Activated T-helper 1 cell treated with Interleukin-2 at 50 U/mL for 16 hours (primary cell): ENCODE results near the gene RPTOR.
"Not testable (repeated sequence)": the region's sequence is repeated elsewhere in the genome, so short reads cannot be mapped to it uniquely, and the experiment has no call there.

Experiments used
- DNase-seq: peaks from one replicate; pipeline ENCODE4 v3.0.0-alpha.2; 2020; ENCODE audit warnings: low read depth

RPTOR gene

GRCh38 chr17:80616705-80617104 lies 72.1 kb downstream of the RPTOR start:
- DNase-seq: no peak

GRCh38 chr17:80618304-80618703 lies 73.7 kb downstream of the RPTOR start:
- no peak for DNase-seq

DNA sequence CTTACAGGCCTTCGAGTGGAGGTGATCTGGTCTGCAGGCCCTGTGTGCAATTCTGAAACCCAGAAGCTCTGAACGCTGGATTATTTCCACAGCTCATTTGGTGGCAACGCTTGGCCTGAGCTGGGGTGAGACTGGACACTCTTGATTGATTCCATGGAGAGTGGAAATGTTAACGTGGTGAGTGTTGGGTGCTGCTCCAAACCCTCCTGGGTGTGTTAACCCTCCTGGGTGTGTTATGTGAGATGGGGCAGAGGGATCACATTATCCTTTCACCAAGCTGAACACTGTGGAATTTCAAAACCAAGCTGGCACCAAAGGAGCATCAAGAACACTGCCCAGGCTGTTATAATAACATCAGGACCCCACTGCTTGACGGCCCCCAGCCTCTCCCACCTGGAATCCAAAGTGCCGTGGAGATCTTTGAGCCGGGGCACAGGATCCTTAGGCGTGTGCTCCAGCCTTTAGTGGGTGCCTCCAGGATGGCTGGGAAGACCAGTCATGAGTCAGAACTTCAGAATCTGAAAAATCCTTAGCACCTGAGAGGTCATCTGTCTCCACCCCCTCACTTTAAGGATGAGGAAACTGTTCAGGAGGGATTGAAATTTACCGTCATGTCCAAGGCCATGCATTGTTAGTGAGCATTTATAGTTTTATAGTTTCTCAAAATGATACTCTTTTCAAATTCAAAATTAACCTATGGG lies 75.0 kb downstream of the RPTOR start:
- no peak for DNase-seq

- DNase-seq: no peak
Observed at GRCh38 chr17:80621335-80621996, 76.8 kb downstream of the RPTOR start.

- no peak for DNase-seq
Observed at GRCh38 chr17:80621997-80622357, 77.3 kb downstream of the RPTOR start.

DNA sequence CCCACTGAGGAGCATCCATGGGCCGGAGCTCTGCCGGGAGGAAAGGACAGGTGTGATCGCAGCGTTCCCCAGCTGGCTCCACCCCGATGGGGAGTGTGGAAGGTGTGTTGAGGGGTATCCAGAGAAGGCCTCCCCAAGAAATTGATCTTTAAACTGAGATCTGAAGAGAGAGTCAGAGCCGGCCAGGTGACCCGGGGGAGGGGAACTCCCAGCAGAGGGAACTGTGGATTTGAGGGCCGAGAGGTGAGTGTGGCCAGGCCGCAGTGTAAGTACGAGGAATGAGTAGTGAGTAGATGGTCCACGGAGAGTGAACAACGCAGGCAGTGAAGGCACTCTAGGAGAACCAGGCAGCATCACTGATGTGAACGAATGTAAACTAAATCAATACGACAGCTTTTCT lies 80.2 kb downstream of the RPTOR start:
- no peak for DNase-seq

GRCh38 chr17:80625627-80626026 lies 81.0 kb downstream of the RPTOR start:
- DNase-seq: no peak

DNA sequence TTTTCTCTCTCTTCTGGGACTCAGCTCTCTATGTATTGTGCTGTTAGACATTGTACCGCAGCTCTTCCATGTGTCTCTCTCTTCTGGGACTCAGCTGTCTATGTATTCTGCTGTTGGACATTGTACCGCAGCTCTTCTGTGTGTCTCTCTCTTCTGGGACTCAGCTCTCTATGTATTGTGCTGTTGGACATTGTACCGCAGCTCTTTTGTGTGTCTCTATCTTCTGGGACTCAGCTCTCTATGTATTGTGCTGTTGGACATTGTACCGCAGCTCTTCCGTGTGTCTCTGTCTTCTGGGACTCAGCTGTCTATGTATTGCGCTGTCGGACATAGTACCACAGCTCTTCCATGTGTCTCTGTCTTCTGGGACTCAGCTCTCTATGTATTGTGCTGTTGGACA lies 84.2 kb downstream of the RPTOR start:
- not testable (repeated sequence) for DNase-seq

DNA sequence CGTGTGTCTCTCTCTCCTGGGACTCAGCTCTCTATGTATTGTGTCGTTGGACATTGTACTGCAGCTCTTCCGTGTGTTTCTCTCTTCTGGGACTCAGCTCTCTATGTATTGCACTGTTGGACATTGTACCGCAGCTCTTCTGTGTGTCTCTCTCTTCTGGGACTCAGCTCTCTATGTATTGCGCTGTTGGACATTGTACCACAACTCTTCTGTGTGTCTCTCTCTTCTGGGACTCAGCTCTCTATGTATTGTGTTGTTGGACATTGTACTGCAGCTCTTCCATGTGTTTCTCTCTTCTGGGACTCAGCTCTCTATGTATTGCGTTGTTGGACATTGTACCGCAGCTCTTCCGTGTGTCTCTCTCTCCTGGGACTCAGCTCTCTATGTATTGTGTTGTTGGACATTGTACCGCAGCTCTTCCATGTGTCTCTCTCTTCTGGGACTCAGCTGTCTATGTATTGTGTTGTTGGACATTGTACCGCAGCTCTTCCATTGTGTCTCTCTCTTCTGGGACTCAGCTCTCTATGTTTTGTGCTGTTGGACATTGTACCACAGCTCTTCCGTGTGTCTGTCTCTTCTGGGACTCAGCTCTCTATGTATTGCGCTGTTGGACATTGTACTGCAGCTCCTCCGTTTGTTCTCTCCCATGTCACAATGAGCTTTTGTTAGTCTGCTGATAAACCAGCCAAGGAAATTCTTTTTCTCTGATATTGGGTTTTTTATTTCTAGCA lies 84.8 kb downstream of the RPTOR start:
- DNase-seq: no peak

GRCh38 chr17:80630560-80631120 lies 86.0 kb downstream of the RPTOR start:
- DNase-seq: no peak

DNA sequence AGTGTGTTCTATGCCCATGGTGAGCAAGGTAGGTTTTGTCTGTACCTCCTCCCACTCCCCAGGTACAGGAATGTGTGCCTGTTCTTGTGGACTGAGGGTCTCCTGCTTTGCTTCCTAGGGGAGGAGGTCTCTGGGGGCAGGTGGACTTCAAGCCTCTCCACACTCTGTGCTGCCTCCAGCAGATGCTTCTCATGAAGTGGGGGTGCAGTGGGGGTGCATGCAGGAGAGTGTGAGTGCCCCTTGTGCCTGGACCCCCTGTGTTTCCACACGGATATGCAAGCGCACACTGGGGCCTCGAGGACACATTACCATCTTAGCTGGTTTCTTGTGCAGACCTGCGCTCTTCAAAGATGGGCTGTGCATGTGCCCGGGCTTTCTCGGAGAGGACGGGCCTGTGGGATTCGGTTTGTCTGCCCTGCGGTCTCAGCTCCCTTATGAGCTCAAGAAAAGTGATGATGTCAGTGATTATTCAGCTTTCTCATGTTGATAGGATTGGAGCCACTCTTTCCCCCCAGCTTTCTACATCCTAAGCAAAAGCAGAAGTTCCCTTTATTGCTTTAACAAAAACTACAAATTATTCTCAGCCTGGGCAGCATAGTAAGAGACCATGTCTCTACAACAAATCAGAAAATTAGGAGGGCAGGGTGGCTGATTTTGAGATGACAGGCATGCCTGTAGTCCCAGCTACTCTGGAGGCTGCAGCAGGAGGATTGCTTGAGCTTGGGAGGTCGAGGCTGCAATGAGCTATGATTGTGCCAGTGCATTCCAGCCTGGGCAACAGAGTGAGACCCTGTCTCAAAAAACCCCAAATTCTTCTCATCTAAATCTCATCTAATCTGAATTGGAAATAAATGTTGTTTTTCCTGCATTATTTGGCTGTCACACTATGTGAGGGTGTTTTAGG lies 86.8 kb downstream of the RPTOR start:
- no peak for DNase-seq

GRCh38 chr17:80632046-80632581 lies 87.5 kb downstream of the RPTOR start:
- no peak for DNase-seq

DNA sequence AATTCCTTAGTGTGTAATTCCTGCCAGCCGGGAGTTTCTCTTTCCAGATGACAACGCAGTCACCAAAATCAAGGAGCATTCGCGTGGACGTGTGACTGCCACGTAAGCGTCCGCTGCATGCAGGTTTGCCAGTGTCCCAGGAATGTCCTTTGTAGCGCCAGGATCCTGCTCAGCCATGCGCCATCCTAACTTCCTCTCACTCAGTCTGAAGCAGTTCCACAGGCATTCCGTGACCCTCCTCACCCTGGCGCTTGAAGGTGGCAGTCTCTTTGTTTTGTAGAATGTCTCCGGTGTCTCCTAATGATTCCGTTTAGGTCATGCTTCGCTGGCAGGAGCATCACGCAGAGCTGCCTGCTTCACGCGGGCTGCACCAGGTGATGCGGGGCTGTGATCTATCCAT lies 88.6 kb downstream of the RPTOR start:
- DNase-seq: no peak

DNA sequence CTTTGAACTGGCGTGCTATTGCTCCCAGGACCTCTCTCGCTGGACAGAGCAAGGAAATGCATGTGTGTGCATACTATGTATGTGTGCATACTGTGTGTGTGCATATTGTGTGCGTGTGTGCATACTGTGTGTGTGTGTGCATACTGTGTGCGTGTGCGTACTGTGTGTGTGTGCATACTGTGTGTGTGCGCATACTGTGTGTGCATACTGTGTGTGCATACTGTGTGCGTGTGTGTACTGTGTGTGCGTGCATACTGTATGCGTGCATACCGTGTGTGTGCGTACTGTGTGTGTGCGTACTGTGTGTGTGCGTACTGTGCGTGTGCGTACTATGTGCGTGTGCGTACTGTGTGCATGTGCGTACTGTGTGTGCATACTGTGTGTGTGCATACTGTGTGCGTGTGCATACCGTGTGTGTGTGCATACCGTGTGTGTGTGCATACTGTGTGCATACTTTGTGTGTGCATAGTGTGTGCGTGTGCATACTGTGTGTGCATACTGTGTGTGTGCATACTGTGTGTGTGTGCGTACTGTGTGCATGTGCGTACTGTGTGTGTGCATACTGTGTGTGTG lies 89.4 kb downstream of the RPTOR start:
- DNase-seq: no peak

DNA sequence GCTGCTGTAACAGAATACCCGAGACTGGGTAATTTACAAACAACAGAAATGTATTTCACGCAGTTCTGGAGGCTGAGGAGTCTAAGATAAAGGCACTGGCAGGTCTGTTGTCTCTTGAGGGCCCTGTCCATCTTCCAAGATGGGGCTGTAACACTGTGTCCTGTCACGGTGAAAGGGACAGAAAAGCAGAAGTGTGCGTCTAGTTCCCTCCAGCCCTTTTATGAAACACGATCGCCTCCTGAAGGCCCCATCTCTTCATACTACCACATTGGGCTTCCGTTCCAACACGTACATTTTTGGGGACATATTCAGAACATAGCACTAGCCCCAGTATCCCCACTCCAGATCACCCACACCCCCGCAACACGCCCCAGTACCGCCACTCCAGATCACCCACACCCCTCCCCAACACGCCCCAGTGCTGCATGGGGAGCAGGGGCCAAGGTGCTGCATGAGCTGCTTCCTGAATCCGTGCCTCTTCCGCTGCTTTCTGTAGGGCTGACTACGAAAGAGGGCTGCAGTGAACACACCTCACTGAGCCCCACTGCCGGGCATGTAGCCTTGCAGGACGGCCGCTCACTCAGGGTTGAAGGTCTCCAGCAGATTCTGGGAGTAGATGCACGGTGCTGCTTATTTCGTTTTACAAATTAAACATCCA lies 91.9 kb downstream of the RPTOR start:
- DNase-seq: no peak

GRCh38 chr17:80637048-80637781 lies 92.6 kb downstream of the RPTOR start:
- DNase-seq: no peak

- no peak for DNase-seq
Observed at GRCh38 chr17:80639658-80640057, 95.0 kb downstream of the RPTOR start.

DNA sequence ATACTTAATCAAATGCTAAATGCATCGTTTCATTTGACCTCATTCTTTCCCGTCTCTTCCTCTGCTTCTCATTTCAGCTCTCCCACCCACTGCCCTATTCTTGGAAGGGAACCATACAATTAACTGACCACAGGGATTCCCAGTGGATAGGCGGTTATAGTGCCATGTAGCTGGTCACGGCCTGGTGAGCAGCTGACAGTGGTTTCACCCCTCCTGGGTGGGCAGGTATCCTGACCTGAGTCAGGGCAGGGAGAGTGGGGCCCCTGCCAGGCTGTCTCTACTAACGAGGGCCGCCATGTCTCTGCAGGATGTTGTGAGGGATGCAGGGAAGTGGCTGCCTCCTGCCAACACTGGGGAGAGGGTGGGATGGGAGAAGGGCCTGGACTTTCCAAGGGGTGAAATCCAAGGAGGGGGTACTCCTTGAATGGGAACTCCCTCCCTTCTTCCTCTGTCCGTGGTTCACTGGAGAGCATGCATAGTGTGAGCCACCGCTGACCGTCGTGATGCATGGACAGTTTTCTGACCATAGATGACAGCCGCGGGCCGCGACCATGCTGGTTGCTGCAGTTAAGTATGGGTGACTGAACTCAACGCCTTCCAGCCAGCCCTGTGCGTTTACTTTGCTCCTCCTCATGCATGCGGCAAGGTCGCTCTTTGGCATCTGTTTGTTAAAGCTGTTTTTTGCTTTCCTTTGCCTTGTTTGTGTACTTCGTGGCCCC lies 95.9 kb downstream of the RPTOR start:
- no peak for DNase-seq

- DNase-seq: no peak
Observed at GRCh38 chr17:80643326-80644099, 98.9 kb downstream of the RPTOR start.
